HepG2 (cell line): ENCODE measurements around the gene BCL2. TPM values are rescaled to one million over a fixed set of nuclear protein-coding genes. Genes with fewer than 3 reads are reported as not detected.

Experiments used
- AGO1 ChIP-seq: fragments of 200-400 bp; formaldehyde crosslinking; IDR thresholded peaks from 2 replicates; pipeline ENCODE4 v1.6.1; 2017; ENCODE audit warnings: mild to moderate bottlenecking, low read depth, low read length, moderate library complexity; ENCODE audit not compliant: poor library complexity, severe bottlenecking
- GPBP1L1 ChIP-seq: sonication (generic); formaldehyde crosslinking; IDR thresholded peaks from 2 replicates; pipeline ENCODE4 v1.5.0; 2020; ENCODE audit warnings: mild to moderate bottlenecking, missing genetic modification reagents
- MED8 ChIP-seq: sonication (generic); formaldehyde crosslinking; IDR thresholded peaks from 2 replicates; pipeline ENCODE4 v1.8.1; 2023; ENCODE audit warnings: mild to moderate bottlenecking, missing genetic modification reagents; ENCODE audit not compliant: insufficient replicate concordance
- NAIF1 ChIP-seq: sonication (generic); formaldehyde crosslinking; IDR thresholded peaks from 2 replicates; pipeline ENCODE4 v1.5.0; 2020; ENCODE audit warnings: mild to moderate bottlenecking, missing genetic modification reagents, borderline replicate concordance
- RXRB ChIP-seq: IDR thresholded peaks from 2 replicates; pipeline ENCODE4 v1.6.1; 2016; ENCODE audit warnings: borderline replicate concordance, missing genetic modification reagents, missing compliant biosample characterization
- ZNF275 ChIP-seq: sonication (generic); formaldehyde crosslinking; IDR thresholded peaks from 2 replicates; pipeline ENCODE4 v1.8.0; 2022; ENCODE audit warnings: missing genetic modification reagents, mild to moderate bottlenecking, inconsistent platforms, borderline replicate concordance
- ZNF589 ChIP-seq: sonication (generic); formaldehyde crosslinking; conservative IDR thresholded peaks from 2 replicates; pipeline ENCODE4 v1.8.0; 2022; ENCODE audit warnings: mild to moderate bottlenecking, moderate library complexity, missing genetic modification reagents
- ZNF609 ChIP-seq: sonication (generic); formaldehyde crosslinking; IDR thresholded peaks from 2 replicates; pipeline ENCODE4 v1.4.0; 2020; ENCODE audit warnings: mild to moderate bottlenecking, missing genetic modification reagents, borderline replicate concordance
- ZNF891 ChIP-seq: sonication (generic); formaldehyde crosslinking; IDR thresholded peaks from 2 replicates; pipeline ENCODE4 v1.5.0; 2020; ENCODE audit warnings: mild to moderate bottlenecking, missing genetic modification reagents
- polyA plus RNA-seq, 8 experiments: library from polyadenylated mRNA; depleted of rRNA in 3 of 8; stranded (reverse) in 7 of 8; unstranded in 1 of 8; fragments of >200 nt; fragmentation: Illumina TruSeq in 4 of 8; extraction: Trizol in 4 of 8; gene quantifications; 2 replicates each; pipeline versions ENCODE4 v1.2.1 to v1.2.3, GENCODE V29; 2011 to 2016; ENCODE audit warnings: low read depth in 4 of 8, missing spikeins in 1 of 8, mixed read lengths in 1 of 8; ENCODE audit not compliant: insufficient read depth in 1 of 8
- total RNA-seq, 5 experiments: library from RNA; depleted of rRNA; stranded (reverse); fragments of >200 nt; fragmentation: Illumina TruSeq; extraction: Trizol; gene quantifications; 2 replicates each; pipeline ENCODE4 v1.2.3, GENCODE V29; 2016; ENCODE audit warnings: low read depth in 1 of 5
- TF ChIP-seq, protein P1 (sequence below): sonication (generic); formaldehyde crosslinking; IDR thresholded peaks from 2 replicates; pipeline ENCODE4 v1.4.0; 2020; ENCODE audit warnings: mild to moderate bottlenecking, missing genetic modification reagents
- TF ChIP-seq, protein P2 (sequence below): sonication (generic); formaldehyde crosslinking; conservative IDR thresholded peaks from 2 replicates; pipeline ENCODE4 v1.8.0; 2022; ENCODE audit warnings: missing genetic modification reagents

BCL2 gene
- total and polyA plus RNA-seq, 2 of the 13 experiments (the other 11 are each of a cell fraction or from before 2014, with no cell fraction given): 0.07 to 0.53 TPM

DNA sequence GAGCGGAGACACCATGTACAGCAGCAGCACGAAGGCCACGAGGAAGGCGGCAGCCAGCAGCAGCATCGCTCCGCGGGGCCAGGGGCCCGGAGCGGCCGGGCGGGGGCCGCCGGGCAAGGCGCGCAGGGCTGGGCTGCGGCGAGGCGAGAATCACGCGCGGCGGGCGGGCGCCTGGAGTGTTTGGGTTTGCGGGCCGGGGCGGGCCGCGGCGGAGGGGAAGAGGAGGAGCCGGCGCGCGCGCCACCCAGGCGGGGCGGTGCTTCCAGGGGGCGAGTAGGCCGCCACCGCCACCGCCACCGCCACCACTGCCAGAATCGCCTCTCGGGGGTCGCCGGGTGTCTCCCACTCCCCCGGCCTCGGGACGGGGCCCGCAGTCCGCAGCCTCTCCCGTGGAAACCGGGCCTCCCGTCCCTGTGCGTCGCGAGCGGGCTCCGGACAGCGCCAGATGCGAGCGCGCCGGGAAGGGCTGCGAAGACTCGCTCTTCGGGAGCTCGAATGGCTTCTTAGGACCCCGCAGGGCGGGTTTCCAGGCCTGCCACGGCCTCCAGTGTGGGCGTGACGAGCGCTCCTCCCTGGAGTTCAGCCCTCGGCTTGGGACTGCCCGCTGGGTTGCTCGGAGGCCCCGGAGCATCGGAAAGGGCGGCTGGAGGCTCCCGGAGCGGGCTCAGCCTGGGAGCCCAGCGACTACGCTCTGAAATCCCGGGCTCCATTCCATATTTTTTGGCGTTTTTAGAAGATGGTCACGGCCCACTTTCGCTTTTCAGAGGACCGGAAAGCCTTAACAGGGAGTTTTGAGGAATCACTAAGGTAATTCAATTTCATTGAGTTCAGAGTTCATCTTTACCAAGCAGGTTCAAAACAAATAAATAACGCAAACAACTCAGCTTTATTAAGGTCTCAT lies 47.7 kb upstream of the BCL2 start, which contains the start of gene KDSR (continued):
- 0 out of 2 replicates have a peak, but pooled peaks have one; percentile 2 for TF ChIP-seq ZNF609 (CRISPR knock-in tag)
- TF ChIP-seq, protein P1, sequence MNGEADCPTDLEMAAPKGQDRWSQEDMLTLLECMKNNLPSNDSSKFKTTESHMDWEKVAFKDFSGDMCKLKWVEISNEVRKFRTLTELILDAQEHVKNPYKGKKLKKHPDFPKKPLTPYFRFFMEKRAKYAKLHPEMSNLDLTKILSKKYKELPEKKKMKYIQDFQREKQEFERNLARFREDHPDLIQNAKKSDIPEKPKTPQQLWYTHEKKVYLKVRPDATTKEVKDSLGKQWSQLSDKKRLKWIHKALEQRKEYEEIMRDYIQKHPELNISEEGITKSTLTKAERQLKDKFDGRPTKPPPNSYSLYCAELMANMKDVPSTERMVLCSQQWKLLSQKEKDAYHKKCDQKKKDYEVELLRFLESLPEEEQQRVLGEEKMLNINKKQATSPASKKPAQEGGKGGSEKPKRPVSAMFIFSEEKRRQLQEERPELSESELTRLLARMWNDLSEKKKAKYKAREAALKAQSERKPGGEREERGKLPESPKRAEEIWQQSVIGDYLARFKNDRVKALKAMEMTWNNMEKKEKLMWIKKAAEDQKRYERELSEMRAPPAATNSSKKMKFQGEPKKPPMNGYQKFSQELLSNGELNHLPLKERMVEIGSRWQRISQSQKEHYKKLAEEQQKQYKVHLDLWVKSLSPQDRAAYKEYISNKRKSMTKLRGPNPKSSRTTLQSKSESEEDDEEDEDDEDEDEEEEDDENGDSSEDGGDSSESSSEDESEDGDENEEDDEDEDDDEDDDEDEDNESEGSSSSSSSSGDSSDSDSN (CRISPR knock-in tag): peak; percentile 87
- TF ChIP-seq ZNF891 (CRISPR knock-in tag): 0 out of 2 replicates have a peak, but pooled peaks have one; percentile 56
- no peak for TF ChIP-seq NAIF1 (CRISPR knock-in tag)
- TF ChIP-seq GPBP1L1 (CRISPR knock-in tag): no peak
- TF ChIP-seq, protein P2, sequence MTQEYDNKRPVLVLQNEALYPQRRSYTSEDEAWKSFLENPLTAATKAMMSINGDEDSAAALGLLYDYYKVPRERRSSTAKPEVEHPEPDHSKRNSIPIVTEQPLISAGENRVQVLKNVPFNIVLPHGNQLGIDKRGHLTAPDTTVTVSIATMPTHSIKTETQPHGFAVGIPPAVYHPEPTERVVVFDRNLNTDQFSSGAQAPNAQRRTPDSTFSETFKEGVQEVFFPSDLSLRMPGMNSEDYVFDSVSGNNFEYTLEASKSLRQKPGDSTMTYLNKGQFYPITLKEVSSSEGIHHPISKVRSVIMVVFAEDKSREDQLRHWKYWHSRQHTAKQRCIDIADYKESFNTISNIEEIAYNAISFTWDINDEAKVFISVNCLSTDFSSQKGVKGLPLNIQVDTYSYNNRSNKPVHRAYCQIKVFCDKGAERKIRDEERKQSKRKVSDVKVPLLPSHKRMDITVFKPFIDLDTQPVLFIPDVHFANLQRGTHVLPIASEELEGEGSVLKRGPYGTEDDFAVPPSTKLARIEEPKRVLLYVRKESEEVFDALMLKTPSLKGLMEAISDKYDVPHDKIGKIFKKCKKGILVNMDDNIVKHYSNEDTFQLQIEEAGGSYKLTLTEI (CRISPR knock-in tag): no peak
- TF ChIP-seq MED8 (CRISPR knock-in tag): peak; percentile 91
- TF ChIP-seq ZNF275: peak; percentile 79; the same call in 1 of the 2 replicates
- 0 out of 2 replicates have a peak, but pooled peaks have one; percentile 35 for TF ChIP-seq ZNF589 (CRISPR knock-in tag)
- TF ChIP-seq AGO1: no peak
- TF ChIP-seq RXRB: peak; percentile 57; the same call in 1 of the 2 replicates
